OCI-LY7 (cell line): Measurements from ENCODE around the gene HCFC1R1. TPM values are rescaled to one million over a fixed set of nuclear protein-coding genes. Genes with fewer than 3 reads are reported as not detected.

Experiments used
- BruUV-seq: library from RNA; stranded (reverse); fragments of 400-500 nt; replicated peaks from 2 replicates; lab custom pipeline; 2021; lab: Mats Ljungman, UMichigan
- CTCF ChIA-PET: fragments of 300-600 bp; sonication (Branson Sonifier 250); formaldehyde crosslinking; loops from one replicate; lab custom pipeline; 2022; ENCODE audit warnings: antibody characterized with exemption; ENCODE audit not compliant: unreplicated experiment; lab: Charles Lee
- POLR2A ChIA-PET: fragments of 300-600 bp; sonication (Branson Sonifier 250); formaldehyde crosslinking; loops from one replicate; lab custom pipeline; 2022; ENCODE audit warnings: antibody characterized with exemption; lab: Charles Lee
- DNase-seq: peaks from one replicate; pipeline ENCODE4 v3.0.0-alpha.2; 2015; ENCODE audit warnings: low spot score
- H2AFZ ChIP-seq: fragments of 200-600 bp; sonication (generic), shearing (Covaris generic); 2 replicates; pipeline ENCODE4 v1.6.1; 2014; ENCODE audit warnings: mild to moderate bottlenecking, antibody characterized with exemption, low read length, moderate library complexity
- H3K27ac ChIP-seq: fragments of 200-600 bp; sonication (generic); 2 replicates; pipeline ENCODE4 v1.5.1; 2014; ENCODE audit warnings: mixed run types, low read depth, mild to moderate bottlenecking, moderate library complexity, low read length, inconsistent platforms; ENCODE audit not compliant: poor library complexity, severe bottlenecking
- H3K36me3 ChIP-seq: fragments of 200-600 bp; sonication (generic); 2 replicates; pipeline ENCODE4 v1.6.1; 2014; ENCODE audit warnings: mild to moderate bottlenecking, antibody characterized with exemption, low read length, moderate library complexity, mixed read lengths; ENCODE audit not compliant: insufficient read depth
- H3K4me1 ChIP-seq: fragments of 200-600 bp; sonication (generic); 2 replicates; pipeline ENCODE4 v1.5.1; 2014; ENCODE audit warnings: mild to moderate bottlenecking, low read length; ENCODE audit not compliant: insufficient read depth, poor library complexity, severe bottlenecking
- H3K4me2 ChIP-seq: fragments of 200-600 bp; sonication (generic); 2 replicates; pipeline ENCODE4 v1.6.1; 2014; ENCODE audit warnings: mild to moderate bottlenecking, low read length
- H3K4me3 ChIP-seq: fragments of 200-600 bp; sonication (generic); 2 replicates; pipeline ENCODE4 v1.5.1; 2014; ENCODE audit warnings: mild to moderate bottlenecking, low read depth, low read length; ENCODE audit not compliant: poor library complexity, severe bottlenecking
- H3K79me2 ChIP-seq: fragments of 200-600 bp; sonication (generic); 2 replicates; pipeline ENCODE4 v1.6.1; 2016; ENCODE audit warnings: low read depth, mild to moderate bottlenecking, low read length, moderate library complexity, mixed read lengths; ENCODE audit not compliant: insufficient read depth
- H3K9me2 ChIP-seq: fragments of 200-600 bp; sonication (generic); 2 replicates; pipeline ENCODE4 v1.6.1; 2016; ENCODE audit warnings: mild to moderate bottlenecking, low read length, mixed read lengths; ENCODE audit not compliant: insufficient read depth
- H3K9me3 ChIP-seq: fragments of 200-600 bp; sonication (generic); 2 replicates; pipeline ENCODE4 v1.6.1; 2014; ENCODE audit warnings: mild to moderate bottlenecking, mixed run types, low read length, mixed read lengths
- H4K20me1 ChIP-seq: fragments of 200-600 bp; sonication (generic); 2 replicates; pipeline ENCODE4 v1.6.1; 2014; ENCODE audit warnings: mild to moderate bottlenecking, antibody characterized with exemption, low read length, moderate library complexity, mixed read lengths; ENCODE audit not compliant: insufficient read depth
- CTCF ChIP-seq: fragments of 200-600 bp; sonication (generic); conservative IDR thresholded peaks from 2 replicates; pipeline ENCODE4 v1.5.1; 2014; ENCODE audit warnings: mild to moderate bottlenecking, antibody characterized with exemption, low read length, moderate library complexity, mixed read lengths
- EZH2phosphoT487 ChIP-seq: fragments of 200-600 bp; sonication (generic); IDR thresholded peaks from 2 replicates; pipeline ENCODE4 v1.6.1; 2018; ENCODE audit warnings: low read depth, borderline replicate concordance, mild to moderate bottlenecking, mixed run types, antibody characterized with exemption, low read length, moderate library complexity, mixed read lengths
- intact Hi-C: fragments of 100-400 bp; cut with micrococcal nuclease; formaldehyde crosslinking; loops from one replicate; pipeline ENCODE4 v1.10.0; 2022; ENCODE audit not compliant: unreplicated experiment
- total RNA-seq, 2 experiments: library from RNA; depleted of rRNA in 1 of 2; stranded (reverse); fragments of >200 nt in 1 of 2; shearing (Covaris generic) in 1 of 2; gene quantifications; 2 replicates each; pipeline ENCODE4 v1.2.3, GENCODE V29; 2014 to 2022

HCFC1R1 gene
- total RNA-seq, 2 experiments from 2014 or later, result 29.1 to 39.4 TPM

GRCh38 chr16:3036726-3037315, 13.1 kb upstream of the HCFC1R1 start, which contains the start of gene BICDL2:
BICDL2 (minus strand) TSS chr16:3036944; CDS start chr16:3035496, 1,448 bp downstream.
- TF ChIP-seq EZH2phosphoT487 (no peak), CTCF (no peak)
- intact Hi-C loops, result no loop called here
- Histone ChIP-seq H3K36me3 (no peaks in the 10 kb centered on the region), H3K27ac (no peak within 1 kb of the TSS), H2AFZ (no peak within 1 kb of the TSS), H3K9me2 (no peaks in the 10 kb centered on the region), H3K79me2 (no peaks in the 10 kb centered on the region), H3K4me1 (no peaks in the 10 kb centered on the region), H3K9me3 (no peaks in the 10 kb centered on the region), H4K20me1 (no peaks in the 10 kb centered on the region), H3K4me2 (no peak within 1 kb of the TSS), H3K4me3 (no peak within 1 kb of the TSS)
- ChIA-PET CTCF (no interaction called here), POLR2A (no interaction called here)
- no peak for DNase-seq
- no TSS peak for BruUV-seq

GRCh38 chr16:3035972-3036725, 12.4 kb upstream of the HCFC1R1 start:
- TF ChIP-seq EZH2phosphoT487 (peak; percentile 15; the same call in 1 of the 2 replicates), CTCF (no peak)
- no peak for DNase-seq
- Histone ChIP-seq H4K20me1 (no peaks in the 10 kb centered on the region), H3K4me2 (no peak overlapping the region), H2AFZ (no peak overlapping the region), H3K79me2 (no peaks in the 10 kb centered on the region), H3K4me3 (no peak overlapping the region), H3K4me1 (no peaks in the 10 kb centered on the region), H3K9me3 (no peaks in the 10 kb centered on the region), H3K27ac (no peak overlapping the region), H3K9me2 (no peaks in the 10 kb centered on the region), H3K36me3 (no peaks in the 10 kb centered on the region)
- intact Hi-C loops, result no loop called here
- no TSS peak for BruUV-seq
- POLR2A ChIA-PET, result interaction anchor here (0.6 kb wide), 1 partner anchor 12 kb away, joined by 3 read pairs; the partner anchor contains the start of genes HCFC1R1 and THOC6
- CTCF ChIA-PET, result no interaction called here
